DMS114 treated with DMSO at 0.1 percent for 48 hours (cell line): ENCODE results near the gene NSL1.
A peak's percentile ranks its signal among the peaks of the same experiment; 100 is the strongest.
"Not testable (repeated sequence)": the region's sequence is repeated elsewhere in the genome, so short reads cannot be mapped to it uniquely, and the experiment has no call there.

Experiments used
- DNase-seq: peaks from one replicate; lab custom pipeline; 2025; ENCODE audit not compliant: unreplicated experiment; lab: John Stamatoyannopoulos, UW

Gene NSL1

DNA sequence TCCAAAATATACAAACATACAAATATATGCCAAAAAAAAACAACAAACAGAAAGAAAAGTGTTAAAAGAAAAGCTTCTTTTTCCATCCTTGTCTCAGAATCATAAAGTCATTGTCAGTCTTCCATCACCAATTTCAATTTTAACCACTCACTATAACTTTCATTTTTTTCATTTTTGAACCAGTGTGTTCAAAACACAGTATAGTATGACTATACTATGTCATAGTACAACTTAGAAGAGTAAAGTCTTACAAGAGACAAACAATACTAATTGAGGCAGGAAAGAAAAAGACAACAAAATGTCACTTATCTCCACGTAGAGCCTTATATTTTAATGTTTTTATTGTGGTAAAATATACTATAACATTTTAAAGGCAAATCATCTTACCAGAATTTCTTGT is 7.6 kb downstream of the NSL1 start:
- DNase-seq: no peak

DNA sequence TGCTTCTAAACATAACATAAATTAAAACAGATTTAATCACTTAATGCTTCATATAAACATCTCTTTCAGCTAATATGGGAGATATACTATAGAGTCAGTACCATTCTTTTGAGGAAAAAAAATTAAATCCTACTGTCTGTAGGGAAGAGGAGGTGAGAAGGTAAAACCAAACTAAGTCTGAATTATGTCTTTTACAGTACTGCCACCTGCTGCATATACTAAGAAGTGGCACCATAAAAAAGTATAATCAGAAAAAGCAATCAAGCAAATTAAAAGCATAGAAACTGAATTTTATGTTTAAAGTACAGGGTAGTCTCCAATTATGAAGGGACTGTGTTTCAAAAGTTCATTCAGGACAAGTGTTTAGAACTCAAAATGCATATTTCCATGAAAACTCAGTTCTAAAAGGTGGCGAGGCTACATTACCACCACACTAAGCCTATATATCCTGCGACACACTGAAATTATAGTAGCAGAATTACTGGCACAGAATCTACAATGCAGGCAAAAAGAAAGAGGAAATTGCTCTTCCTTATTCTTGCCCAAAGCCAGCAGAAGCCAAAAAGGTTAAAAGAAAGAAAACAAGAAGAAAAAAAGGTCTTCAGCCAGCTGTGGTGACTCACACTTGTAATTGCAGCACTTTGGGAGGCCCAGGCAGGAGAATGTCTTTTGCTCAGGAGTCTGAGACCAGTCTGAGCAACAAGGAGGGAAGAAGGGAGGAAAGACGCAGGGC is 9.0 kb downstream of the NSL1 start:
- DNase-seq: peak; percentile 32

DNA sequence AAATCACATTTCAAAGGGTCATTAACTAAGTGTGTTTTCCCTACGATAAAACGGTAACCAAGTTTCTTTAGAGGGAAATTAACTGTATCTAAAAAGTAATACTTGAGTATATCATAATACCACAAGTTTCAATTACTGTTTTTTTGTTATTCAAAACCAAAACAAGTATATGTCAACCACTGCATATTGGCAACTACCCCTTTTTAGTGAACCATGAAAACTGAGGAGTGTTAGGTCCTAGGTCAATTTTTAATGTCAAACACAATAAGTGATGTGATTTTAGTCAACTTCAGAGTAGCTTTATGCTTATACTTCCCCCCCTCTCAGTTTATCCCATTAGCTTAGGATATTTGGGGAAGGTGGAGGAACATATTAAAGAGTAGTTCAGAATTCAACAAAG is 10.4 kb downstream of the NSL1 start:
- DNase-seq: no peak

DNA sequence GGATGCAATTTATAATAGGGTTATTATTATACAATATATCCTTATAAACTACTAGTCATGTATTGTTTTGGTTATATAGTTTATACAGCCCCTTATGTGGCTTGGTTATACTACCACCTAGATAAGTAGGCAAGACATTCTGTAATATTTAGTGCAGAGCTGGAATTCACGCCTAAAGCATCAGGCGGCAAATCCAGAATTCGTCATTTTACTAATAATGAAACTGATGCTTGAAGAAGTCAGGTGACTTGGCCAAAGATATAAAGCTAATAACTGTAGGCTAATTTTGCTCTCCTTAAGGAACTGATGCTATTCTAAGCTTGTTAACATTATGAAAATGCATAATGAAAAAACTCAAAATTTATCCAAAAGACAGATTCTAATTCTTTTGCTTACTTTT is 10.8 kb downstream of the NSL1 start:
- no peak for DNase-seq

DNA sequence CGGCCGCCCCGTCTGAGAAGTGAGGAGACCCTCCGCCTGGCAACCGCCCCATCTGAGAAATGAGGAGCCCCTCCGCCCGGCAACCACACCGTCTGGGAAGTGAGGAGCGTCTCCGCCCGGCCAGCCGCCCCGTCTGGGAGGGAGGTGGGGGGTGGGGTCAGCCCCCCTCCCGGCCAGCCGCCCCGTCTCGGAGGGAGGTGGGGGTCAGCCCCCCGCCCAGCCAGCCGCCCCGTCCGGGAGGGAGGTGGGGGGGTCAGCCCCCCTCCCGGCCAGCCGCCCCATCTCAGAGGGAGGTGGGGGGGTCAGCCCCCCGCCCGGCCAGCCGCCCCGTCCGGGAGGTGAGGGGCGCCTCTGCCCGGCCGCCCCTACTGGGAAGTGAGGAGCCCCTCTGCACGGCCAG is 12.5 kb downstream of the NSL1 start:
- DNase-seq: not testable (repeated sequence)

DNA sequence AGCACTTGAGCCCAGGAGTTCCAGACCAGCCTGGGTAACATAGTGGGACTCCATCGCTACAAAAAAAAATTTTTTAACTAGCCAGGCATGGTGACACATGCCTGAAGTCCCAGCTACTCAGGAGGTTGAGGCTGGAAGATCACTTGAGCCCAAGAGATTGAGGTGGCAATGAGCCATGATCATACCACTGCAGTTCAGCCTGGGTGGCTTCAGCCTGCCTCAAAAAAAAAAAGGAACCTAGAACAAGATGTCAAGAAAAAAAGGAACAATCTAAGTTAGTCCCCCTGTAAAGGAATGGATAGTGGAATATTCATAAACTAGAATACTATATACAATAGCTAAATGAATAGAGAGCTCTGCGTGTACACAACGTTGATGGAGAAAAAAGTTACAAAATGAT is 14.4 kb downstream of the NSL1 start:
- no peak for DNase-seq

DNA sequence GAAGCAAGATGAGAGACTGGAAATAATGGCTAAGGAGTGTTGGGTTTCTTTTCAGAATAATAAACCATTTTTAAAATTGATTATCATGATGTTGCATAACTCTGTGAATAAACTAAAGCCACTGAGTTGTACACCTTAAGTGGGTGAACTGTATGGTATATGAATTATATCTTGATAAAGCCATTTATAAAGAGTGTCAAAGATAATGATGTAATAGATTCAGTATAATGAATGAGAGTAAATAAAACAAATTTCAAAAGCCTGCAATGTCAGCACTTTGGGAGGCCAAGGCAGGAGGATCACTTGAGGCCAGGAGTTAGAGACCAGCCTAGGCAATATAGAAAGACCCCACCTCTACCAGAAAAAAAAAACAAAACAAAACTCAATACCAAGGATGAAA is 16.3 kb downstream of the NSL1 start:
- DNase-seq: no peak

DNA sequence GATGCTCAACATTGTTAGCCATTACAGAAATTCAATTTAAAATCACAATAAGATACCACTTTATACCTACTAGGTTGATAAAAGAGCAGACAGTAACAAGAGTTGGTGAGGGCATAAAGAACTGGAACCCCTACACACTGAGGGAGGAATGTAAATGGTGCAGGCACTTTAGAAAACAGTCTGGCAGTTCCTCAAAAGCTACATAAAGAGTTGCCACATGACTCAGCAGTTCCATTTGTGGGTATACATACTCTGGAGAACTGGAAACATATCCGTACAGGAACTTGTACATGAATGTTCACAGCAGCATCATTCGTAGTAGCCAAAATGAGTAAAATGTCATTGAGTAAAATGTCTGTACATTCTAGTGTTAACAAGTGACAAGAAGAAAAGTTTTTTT is 17.0 kb downstream of the NSL1 start:
- DNase-seq: no peak

DNA sequence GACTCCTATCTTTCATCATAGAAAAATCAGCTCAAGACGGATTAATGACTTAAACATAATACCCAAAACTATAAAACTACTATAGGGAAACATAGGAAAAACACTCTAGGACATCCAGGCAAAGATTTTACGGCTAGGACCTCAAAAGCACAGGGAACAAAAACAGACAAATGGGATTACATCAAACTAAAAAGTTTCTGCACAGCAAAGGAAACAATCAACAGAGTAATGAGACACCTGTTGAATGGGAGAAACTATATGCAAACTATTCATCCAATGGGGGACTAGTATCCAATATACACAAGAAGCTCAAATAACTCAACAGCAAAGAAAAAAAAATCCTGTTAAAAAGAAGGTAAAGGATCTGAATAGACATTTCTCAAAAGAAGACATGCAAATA is 18.6 kb downstream of the NSL1 start:
- DNase-seq: no peak

DNA sequence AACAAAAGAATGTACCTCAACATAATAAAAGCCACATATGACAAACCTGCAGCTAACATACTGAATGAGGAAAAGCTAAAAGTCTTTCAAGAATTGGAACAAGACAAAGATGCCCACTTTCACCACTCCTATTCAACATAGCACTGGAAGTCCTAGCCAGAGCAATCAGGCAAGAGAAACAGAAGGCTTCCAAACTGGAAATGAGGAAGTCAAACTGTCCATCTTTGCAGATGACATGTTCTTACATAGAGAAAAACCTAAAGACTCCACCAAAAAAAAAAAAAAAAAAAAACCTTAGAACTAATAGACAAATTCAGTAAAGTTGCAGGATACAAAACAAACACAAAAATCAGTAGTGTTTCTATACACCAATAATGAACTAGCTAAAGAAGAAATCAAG is 20.2 kb downstream of the NSL1 start:
- DNase-seq: no peak

DNA sequence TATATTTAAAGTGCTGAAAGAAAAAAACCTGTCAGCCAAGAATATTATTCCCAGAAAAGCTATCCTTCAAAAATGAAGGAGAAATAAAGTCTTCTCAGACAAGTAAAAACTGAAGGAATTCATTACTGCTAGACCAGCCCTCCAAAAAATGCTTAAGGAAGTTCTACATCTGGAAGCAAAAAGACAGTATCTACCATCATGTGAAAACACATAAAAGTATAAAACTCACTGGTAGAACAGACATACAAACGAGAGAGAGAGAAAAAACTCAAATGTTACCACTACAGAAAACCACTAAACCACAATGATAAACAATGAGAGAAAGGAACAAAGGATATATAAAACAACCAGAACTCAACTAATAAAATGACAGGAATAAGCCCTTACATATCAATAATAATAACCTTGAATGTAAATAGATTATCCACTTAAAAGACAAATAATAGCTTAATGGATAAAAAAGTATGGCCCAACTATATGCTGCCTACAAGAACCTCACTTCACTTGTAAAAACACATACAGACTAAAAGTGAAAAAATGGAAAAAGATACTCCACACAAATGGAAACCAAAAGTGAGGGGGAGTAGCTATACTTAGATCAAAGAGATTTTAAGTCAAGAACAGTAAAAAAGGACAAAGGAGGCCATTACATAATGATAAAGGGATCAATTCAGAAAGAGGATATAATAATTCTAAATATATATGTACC is 22.0 kb downstream of the NSL1 start:
- DNase-seq: no peak

DNA sequence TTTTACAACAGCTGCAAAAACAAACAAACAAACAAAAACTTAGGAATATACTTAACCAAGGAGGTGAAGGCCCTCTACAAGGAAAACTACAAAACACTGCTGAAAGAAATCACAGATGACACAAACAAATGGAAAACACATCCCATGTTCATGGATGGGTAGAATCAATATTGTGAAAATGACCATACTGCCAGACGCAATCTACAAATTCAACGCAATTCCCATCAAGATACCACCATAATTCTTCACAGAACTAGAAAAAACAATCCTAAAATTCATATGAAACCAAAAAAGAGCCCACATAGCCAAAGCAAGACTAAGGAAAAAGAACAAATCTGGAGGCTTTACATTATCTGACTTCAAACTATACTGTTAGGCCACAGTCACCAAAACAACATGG is 24.8 kb downstream of the NSL1 start:
- not testable (repeated sequence) for DNase-seq

DNA sequence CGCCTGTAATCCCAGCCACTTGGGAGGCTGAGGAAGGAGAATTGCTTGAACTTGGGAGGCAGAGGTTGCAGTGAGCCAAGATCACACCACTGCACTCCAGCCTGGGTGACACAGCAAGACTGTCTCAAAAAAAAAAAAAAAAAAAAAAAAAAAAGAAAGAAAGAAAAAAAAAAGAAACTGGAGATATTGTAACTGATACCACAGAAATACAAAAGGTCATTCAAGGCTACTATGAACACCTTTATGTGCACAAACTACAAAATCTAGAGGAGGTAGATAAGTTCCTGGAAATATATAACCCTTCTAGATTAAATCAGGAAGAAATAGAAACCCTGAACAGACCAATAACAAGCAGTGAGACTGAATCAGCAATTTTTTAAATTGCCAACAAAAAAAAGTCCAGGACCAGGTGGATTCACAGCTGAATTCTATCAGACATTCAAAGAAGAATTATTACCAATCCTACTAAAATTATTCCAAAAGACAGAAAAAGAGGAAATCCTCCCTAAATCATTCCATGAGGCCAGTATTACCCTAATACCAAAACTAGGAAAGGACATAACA is 26.8 kb downstream of the NSL1 start:
- not testable (repeated sequence) for DNase-seq

DNA sequence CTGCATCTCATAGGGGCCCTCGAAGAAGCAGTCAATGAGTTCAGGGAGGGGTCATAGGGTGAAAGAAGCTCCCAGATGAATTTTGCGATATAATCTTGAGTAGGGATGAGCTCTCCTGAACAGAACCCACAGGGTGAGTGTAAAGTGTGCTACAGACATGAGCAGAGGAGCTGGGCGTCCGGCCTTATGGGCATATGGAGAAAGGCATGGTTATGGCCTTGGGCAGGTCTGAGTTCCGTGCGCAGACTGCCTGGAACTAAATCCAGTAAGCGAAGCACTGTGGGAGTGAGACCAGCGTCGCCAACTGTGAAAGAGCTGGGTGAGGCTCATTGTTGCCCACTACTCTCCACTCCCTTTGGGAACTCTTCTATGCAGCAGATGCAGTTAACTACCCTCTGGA is 28.7 kb downstream of the NSL1 start:
- DNase-seq: no peak

DNA sequence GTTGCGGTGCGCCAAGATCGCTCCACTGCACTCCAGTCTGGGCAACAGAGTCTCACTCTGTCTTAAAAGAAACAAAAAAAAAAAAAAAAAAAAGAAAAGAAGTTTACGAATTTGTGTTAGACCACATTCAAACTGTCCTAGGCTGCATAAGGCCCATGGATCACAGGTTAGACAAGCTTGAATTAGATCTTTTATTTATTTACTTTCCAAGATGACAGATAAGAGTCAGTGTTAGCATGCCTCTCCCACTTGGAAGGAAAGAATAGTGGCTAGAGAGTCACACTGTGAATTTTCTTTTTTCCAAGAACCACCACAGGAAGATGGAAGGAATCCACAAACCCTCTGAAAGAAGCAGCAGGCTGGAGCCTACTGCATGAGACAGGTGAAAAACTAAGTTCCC is 29.3 kb downstream of the NSL1 start:
- no peak for DNase-seq

DNA sequence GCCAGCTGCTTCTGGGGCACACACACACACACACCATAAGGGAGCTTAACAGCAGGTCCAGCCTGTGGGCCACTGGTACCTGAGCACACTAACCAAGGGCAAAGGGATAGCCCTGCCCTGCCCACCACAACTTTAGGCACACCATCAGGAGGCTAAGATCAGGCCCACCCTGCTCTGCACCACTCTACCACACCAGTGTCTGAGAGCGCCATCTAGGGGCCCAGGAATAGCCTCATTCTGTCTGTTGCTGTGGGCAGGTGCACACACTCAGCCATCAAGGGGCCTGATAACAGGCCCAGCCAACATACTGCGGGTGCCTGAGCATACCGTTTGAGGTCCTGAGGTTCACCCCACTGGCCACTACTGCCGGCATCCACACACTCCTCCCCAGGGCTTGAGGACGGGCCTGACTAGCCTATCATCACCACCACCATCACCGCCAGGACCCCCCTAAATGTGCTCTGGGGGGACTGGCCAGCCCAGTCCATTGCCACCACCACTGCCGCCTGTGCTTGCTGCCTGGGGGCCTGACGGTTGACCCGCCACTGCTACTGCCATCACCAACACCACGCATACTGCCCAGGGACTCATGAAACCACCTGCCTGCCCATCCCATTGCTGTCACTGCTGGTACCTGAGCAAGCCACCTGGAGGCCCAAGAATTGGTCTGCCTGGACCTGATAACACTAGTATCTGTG is 31.3 kb downstream of the NSL1 start:
- DNase-seq: no peak

DNA sequence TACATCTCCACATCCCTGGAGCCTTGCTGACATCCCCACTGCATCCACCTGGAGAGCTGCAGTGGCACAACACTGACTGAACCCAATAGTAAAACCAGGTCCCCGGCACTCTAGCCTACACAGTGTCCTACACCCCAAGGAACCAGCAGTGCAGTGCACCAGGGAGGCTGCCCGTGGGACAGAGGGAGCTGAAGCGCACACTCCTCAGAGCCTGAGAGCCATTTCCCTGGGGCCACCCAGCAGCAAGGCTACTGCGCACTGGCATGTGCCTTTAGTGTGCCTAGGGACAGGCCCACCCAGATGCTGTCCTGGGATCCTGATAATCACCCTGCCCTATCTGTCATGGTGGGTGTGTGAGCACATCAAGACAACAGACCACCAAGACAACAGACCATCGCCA is 31.9 kb downstream of the NSL1 start:
- DNase-seq: no peak

DNA sequence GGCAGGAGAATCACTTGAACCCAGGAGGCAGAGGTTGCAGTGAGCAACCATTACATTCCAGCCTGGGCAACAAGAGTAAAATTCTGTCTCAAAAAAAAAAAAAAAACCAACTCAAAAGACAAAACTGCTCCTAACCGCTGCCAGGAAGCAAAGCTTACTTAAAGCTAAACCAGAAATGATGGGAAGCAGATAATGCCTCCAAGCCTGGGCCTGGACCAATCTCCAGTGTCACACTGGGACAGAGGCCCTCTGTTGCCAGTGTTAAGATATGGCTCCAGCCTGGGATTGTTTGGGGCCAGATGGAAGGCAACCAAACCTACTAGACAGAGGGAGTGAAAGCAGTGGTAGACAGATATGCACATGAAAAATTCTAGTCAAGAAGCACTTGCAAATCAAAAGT is 36.9 kb downstream of the NSL1 start:
- no peak for DNase-seq

DNA sequence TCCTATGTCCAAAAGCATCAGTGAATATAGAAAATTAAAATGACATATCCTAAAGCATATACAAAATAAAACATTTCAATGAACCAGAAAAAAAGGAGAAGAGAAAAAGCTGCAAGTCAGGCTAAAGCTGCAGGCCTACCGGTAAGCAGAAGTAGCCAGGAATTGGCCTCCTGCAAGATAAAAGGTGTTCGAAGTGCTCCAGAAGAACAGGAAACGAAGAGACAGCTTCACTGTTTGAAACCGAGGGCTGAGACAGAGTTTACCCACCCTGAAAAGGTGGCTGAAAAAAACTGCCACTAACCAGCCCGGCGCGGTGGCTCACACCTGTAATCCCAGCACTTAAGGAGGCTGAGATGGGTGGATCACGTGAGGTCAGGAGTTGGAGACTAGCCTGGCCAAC is 37.4 kb downstream of the NSL1 start:
- no peak for DNase-seq

DNA sequence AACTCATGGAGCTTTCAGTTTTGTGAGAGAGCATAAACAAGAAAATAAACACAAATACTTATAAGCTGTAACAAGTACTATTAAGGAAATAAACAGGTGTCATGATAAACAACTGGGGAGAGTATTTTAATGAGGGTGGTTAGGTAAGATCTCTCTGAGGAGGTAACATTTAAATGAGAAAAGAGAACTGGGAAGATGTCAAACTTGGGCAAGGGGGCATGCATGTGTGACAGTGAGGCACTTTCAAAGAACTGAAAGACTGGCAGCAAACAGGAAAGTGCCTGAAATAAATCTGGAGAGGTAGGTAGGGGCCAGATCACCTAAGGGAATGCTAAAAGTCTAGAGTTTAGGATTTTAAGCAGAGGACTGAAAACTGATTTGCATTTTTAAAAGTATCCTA is 37.8 kb downstream of the NSL1 start:
- no peak for DNase-seq

DNA sequence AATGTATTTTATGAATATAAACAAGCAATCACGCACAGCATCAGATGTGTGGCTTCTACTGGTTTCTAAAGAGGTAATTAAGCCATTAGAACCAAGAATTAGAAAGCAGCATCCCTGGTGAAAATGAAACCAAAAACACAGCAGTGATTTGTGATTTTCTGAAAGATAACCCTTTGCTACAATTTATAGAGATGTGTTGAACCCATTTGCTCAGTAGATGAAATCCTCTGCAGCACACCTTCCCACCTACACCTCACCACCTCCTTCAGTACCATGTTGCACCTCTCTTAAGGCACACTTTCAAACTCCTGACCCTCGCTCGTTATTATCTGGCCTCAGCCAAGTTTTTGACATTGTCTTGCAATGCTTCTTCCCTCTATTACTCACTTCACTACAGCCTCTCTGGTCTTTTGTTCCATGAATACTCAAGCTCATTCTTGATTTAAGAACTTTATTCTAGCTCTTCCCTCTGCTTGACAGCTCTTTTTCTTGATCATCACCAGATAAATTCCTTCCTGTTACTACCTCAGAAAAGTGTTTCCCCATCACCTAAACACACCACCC is 38.6 kb downstream of the NSL1 start:
- DNase-seq: no peak
